ENCODE data around the gene APOB. TPM values are rescaled to one million over a fixed set of nuclear protein-coding genes. Genes with fewer than 3 reads are reported as not detected.

The APOB gene
- total RNA-seq, 4 donors from 2014 or later = 0.04 to 0.62 (median 0.19) TPM; not detected in 1

DNA sequence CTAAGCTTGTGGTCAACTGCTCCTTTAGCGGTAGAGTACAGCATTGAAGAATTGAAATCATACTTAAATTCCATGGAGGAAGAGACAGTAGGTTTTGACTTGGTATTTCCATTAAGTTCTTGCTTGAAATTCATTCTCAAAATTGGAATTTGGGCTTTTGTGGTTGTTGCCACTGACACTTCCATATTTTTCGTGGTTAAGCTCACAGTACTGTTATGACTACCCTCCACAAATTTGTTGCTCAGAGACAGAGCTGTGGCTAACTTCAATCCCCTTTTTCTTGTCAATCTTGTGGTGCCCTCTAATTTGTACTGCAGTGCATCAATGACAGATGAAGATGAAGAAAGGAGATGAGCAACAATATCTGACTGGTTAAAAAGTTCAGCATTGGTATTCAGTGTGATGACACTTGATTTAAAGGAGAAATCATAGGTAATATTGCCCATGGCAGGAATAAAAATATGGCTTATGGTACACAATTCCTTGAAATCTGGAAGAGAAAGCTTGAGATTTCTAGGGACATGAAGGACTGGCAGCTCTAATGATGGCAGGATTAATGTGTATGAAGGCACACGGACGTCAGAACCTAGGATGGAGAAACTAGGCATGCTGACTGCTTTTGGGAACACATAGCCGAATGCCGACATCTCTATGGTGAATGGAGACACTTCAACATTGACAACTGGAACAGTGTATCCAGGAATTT, 37.3 kb downstream of the APOB start:
- no peak for DNase-seq
- H3K4me1 ChIP-seq = no peaks in the 10 kb centered on the region
- no peaks in the 10 kb centered on the region for H3K9me3 ChIP-seq
- no peak overlapping the region for H3K4me3 ChIP-seq
- H3K27me3 ChIP-seq = no peaks in the 10 kb centered on the region
- TF ChIP-seq, protein P1, sequence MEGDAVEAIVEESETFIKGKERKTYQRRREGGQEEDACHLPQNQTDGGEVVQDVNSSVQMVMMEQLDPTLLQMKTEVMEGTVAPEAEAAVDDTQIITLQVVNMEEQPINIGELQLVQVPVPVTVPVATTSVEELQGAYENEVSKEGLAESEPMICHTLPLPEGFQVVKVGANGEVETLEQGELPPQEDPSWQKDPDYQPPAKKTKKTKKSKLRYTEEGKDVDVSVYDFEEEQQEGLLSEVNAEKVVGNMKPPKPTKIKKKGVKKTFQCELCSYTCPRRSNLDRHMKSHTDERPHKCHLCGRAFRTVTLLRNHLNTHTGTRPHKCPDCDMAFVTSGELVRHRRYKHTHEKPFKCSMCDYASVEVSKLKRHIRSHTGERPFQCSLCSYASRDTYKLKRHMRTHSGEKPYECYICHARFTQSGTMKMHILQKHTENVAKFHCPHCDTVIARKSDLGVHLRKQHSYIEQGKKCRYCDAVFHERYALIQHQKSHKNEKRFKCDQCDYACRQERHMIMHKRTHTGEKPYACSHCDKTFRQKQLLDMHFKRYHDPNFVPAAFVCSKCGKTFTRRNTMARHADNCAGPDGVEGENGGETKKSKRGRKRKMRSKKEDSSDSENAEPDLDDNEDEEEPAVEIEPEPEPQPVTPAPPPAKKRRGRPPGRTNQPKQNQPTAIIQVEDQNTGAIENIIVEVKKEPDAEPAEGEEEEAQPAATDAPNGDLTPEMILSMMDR (IDR thresholded peaks at IDR 0.05) = no peak
- no peak for TF ChIP-seq POLR2A (IDR thresholded peaks at IDR 0.05)
- intact Hi-C loops (cut with DNase I) = no loop called here
- H3K27ac ChIP-seq = no peak overlapping the region
- 68 to 71% methylated on average over 6 of the region's 6 CpGs for WGBS, 2 donors
- H3K36me3 ChIP-seq = no peaks in the 10 kb centered on the region

DNA sequence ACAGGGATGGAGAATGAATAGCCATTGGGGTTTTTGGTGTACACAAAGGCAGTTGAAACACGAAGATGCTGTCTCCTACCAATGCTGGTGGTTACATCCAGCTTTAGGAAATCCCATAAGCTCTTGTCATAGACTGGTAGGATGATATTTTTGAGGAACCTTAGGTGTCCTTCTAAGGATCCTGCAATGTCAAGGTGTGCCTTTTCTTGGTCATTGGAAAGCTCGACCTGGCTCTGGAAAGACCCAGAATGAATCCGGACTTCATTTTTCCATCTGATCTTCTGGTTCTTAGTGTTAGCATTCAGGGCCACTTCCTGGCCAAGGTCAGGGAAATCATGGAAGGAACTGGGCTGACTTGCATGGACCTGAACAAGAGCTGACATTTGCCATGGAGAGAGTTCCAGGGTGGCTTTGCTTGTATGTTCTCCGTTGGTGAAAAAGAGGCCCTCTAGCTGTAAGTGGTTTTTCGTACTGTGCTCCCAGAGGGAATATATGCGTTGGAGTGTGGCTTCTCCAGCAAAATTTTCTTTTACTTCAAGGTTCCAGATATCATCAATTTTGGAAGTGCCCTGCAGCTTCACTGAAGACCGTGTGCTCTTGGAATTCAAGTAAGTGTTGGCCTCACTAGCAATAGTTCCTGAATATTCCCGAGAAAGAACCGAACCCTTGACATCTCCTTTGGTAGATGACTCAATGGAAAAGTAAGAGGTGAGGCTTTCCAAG, 38.0 kb downstream of the APOB start:
- intact Hi-C loops (cut with DNase I) = no loop called here
- Histone ChIP-seq H3K27ac (no peak overlapping the region), H3K36me3 (no peaks in the 10 kb centered on the region), H3K4me1 (no peaks in the 10 kb centered on the region), H3K9me3 (no peaks in the 10 kb centered on the region), H3K27me3 (no peaks in the 10 kb centered on the region), H3K4me3 (no peak overlapping the region)
- 82 to 86% methylated on average over 7 to 8 of the region's 9 CpGs for WGBS, 2 donors
- DNase-seq = no peak
- TF ChIP-seq, protein P1 (IDR thresholded peaks at IDR 0.05) = no peak
- no peak for TF ChIP-seq POLR2A (IDR thresholded peaks at IDR 0.05)

DNA sequence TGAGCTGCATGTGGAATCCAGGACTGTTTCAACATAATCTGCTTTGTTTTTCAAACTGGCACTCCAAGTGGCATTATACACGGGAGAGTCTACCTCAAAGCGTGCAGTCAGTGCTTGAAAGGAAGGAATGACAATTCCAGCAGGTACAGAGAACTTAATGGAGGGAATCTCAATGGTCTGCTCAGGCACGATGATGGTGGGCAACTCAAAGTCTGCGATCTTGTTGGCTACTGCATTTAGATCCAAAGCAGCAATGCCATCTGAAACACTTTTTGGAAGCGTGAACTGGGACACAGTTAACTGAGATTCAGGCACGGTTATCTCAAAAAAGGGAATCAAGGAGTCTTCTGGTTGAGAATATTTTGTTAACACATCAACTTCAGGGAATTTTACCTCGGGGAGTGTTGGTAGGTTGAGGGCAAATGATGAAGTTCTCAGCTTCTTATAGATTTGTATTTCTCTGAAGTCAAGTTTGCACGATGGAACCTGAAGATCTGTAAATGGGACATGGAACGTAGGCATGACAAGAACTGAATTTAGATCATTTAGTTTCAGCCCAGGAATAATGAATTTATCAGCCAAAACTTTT, 38.7 kb downstream of the APOB start:
- no peak for DNase-seq
- no peaks in the 10 kb centered on the region for H3K27me3 ChIP-seq
- no peaks in the 10 kb centered on the region for H3K4me1 ChIP-seq
- H3K27ac ChIP-seq = no peak overlapping the region
- 82 to 84% methylated on average over 8 to 9 of the region's 9 CpGs for whole genome bisulfite sequencing, 2 donors
- H3K36me3 ChIP-seq = no peaks in the 10 kb centered on the region
- no peaks in the 10 kb centered on the region for H3K9me3 ChIP-seq
- TF ChIP-seq, protein P1 (IDR thresholded peaks at IDR 0.05) = no peak
- no peak for TF ChIP-seq POLR2A (IDR thresholded peaks at IDR 0.05)
- H3K4me3 ChIP-seq = no peak overlapping the region
- intact Hi-C loops (cut with DNase I) = no loop called here

DNA sequence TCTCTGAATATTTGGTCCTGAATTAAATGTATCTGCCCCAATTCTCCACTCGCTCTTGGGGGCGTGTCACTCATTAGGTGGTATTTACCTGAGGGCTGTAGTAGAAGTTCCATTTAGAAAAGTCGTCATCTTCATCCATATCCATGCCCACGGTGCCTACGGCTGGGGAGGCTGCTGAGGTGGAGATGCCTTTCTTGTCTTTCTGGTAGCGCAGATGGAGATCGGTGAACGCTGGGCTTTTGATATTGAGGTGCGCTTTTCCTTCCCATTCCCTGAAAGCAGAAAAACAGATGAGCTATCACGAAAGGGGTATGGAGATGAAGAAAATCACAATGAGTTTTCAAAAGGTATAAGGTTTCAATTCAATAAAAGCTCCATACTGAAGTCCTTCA, 39.7 kb downstream of the APOB start:
- no peak for DNase-seq
- Histone ChIP-seq H3K27ac (no peak overlapping the region), H3K27me3 (no peaks in the 10 kb centered on the region), H3K9me3 (no peaks in the 10 kb centered on the region), H3K4me1 (no peaks in the 10 kb centered on the region), H3K36me3 (no peaks in the 10 kb centered on the region), H3K4me3 (no peak overlapping the region)
- intact Hi-C loops (cut with DNase I) = no loop called here
- 80 to 86% methylated on average over 8 to 10 of the region's 10 CpGs for WGBS, 2 donors
- TF ChIP-seq POLR2A (IDR thresholded peaks at IDR 0.05) = no peak
- TF ChIP-seq, protein P1 (IDR thresholded peaks at IDR 0.05) = no peak

DNA sequence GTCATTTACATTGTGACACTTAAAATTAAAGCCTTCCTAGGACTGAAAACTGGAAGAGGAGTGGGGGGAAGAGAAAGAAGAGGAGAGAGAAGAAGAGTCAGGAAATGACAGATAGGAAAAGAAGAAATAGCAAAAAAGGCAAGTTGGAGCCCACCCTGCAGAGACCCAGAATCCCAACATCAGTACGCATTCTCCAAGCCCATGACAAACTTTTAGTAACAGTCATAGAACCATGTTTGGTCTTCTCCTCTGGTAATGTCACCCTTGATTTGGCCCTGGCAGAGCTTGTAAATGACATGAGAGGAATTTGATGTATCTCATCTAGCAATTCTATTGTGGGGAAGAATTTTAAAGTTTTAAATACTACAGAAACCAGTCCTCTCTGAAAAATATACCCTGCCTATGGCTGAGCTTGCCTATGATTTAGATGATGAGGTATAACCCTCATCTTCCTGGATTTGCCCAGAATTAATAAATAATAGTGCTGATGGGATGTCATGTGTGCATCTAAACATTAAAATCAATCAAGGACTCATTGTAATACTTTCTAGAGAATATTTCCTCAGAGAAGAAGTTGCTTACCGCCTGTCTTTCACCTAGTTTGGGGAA, 40.2 kb downstream of the APOB start:
- Histone ChIP-seq H3K9me3 (no peaks in the 10 kb centered on the region), H3K27me3 (no peaks in the 10 kb centered on the region), H3K36me3 (no peaks in the 10 kb centered on the region), H3K27ac (no peak overlapping the region), H3K4me3 (no peak overlapping the region), H3K4me1 (no peaks in the 10 kb centered on the region)
- WGBS, 2 donors = 94 to 98% methylated on average over 2 of the region's 2 CpGs
- intact Hi-C loops (cut with DNase I) = no loop called here
- TF ChIP-seq POLR2A (IDR thresholded peaks at IDR 0.05) = no peak
- TF ChIP-seq, protein P1 (IDR thresholded peaks at IDR 0.05) = no peak
- DNase-seq = no peak

Measured in esophagus squamous epithelium (tissue), 5 donors.